ENCODE results near the gene EXD1. TPM values are rescaled to one million over a fixed set of nuclear protein-coding genes. Genes with fewer than 3 reads are reported as not detected.

The EXD1 gene
- under 0.01 TPM in 1 of 2 replicates, not detected in the other for total RNA-seq

GRCh38 chr15:41230650-41231421 lies at the start of gene EXD1, which contains the start of gene CHP1:
Gene EXD1 (minus strand): TSS chr15:41230757. CDS start chr15:41226575, 4,182 bp downstream.
Gene CHP1 (plus strand): TSS chr15:41231268. CDS start chr15:41231383, 115 bp downstream.

Other genes with a start within 250 kb of the EXD1 start
- 17.6 and 33.4 TPM in 2 replicates for gene INO80, start 114.5 kb downstream of the EXD1 start, total RNA-seq
- 99.9 and 182 TPM in 2 replicates for gene CHP1, start 511 bp upstream of the EXD1 start, total RNA-seq
- gene OIP5, start 101.8 kb upstream of the EXD1 start, total RNA-seq: 1.8 and 27.9 TPM in 2 replicates
- gene NUSAP1, start 102.1 kb upstream of the EXD1 start, total RNA-seq: 9.6 and 118 TPM in 2 replicates
- 11.5 and 13.9 TPM in 2 replicates for gene NDUFAF1, start 171.7 kb upstream of the EXD1 start, total RNA-seq
- 14.3 and 15.0 TPM in 2 replicates for gene RTF1, start 186.3 kb upstream of the EXD1 start, total RNA-seq